ENCODE data around the gene ANKRD16.
"Not testable (repeated sequence)": the region's sequence is repeated elsewhere in the genome, so short reads cannot be mapped to it uniquely, and the experiment has no call there.

GRCh38 chr10:5867091-5867615 lies 22.5 kb downstream of the ANKRD16 start:
- TF ChIP-seq, protein P1, sequence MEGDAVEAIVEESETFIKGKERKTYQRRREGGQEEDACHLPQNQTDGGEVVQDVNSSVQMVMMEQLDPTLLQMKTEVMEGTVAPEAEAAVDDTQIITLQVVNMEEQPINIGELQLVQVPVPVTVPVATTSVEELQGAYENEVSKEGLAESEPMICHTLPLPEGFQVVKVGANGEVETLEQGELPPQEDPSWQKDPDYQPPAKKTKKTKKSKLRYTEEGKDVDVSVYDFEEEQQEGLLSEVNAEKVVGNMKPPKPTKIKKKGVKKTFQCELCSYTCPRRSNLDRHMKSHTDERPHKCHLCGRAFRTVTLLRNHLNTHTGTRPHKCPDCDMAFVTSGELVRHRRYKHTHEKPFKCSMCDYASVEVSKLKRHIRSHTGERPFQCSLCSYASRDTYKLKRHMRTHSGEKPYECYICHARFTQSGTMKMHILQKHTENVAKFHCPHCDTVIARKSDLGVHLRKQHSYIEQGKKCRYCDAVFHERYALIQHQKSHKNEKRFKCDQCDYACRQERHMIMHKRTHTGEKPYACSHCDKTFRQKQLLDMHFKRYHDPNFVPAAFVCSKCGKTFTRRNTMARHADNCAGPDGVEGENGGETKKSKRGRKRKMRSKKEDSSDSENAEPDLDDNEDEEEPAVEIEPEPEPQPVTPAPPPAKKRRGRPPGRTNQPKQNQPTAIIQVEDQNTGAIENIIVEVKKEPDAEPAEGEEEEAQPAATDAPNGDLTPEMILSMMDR (IDR thresholded peaks at IDR 0.05), result not testable (repeated sequence)
- TF ChIP-seq POLR2AphosphoS5, EP300 (IDR thresholded peaks at IDR 0.05): not testable (repeated sequence)

Measured in stomach (tissue), 4 donors.